Naive thymus-derived CD4-positive, alpha-beta T cell (primary cell): ENCODE data around the gene USP6NL. TPM values are rescaled to one million over a fixed set of nuclear protein-coding genes. Genes with fewer than 3 reads are reported as not detected.

ENCODE experiments used
- ATAC-seq: fragments of 150-1000 bp; cut with Tn5 transposase; 2 replicates; pipeline ENCODE4 v1.10.0; 2021; ENCODE audit warnings: mild to moderate bottlenecking, moderate library complexity
- CTCF ChIA-PET: fragments of 350-600 bp; sonication (Branson Sonifier 250); formaldehyde crosslinking; loops from one replicate; lab custom pipeline; 2021; ENCODE audit warnings: antibody characterized with exemption; lab: Charles Lee
- POLR2A ChIA-PET: fragments of 350-600 bp; sonication (Branson Sonifier 250); formaldehyde crosslinking; loops from one replicate; lab custom pipeline; 2021; ENCODE audit warnings: antibody characterized with exemption, inconsistent platforms; lab: Charles Lee
- DNase-seq, 9 donors: peaks; one replicate each; pipeline versions ENCODE4 v3.0.0 to v3.0.0-alpha.2; 2020 to 2022; ENCODE audit warnings: mixed read lengths in 1 of 9
- H3K27ac ChIP-seq: one replicate; pipeline ENCODE4 v1.7.0; 2013; ENCODE audit warnings: mild to moderate bottlenecking, low read depth, low read length, moderate library complexity
- H3K27me3 ChIP-seq, 2 donors: one replicate each; pipeline ENCODE4 v1.7.0; 2013; ENCODE audit warnings: low read length in 2 of 2, mild to moderate bottlenecking in 2 of 2, moderate library complexity in 2 of 2; ENCODE audit not compliant: control insufficient read depth in 2 of 2, insufficient read depth in 2 of 2
- H3K36me3 ChIP-seq, 3 experiments: 1 replicate in 2 of 3; 2 replicates in 1 of 3; pipeline ENCODE4 v1.7.0; 2013; ENCODE audit warnings: low read length in 3 of 3, mild to moderate bottlenecking in 3 of 3, moderate library complexity in 1 of 3; ENCODE audit not compliant: insufficient read depth in 3 of 3, control insufficient read depth in 2 of 3
- H3K4me1 ChIP-seq, 2 donors: one replicate each; pipeline ENCODE4 v1.7.0; 2013; ENCODE audit warnings: low read length in 2 of 2, mild to moderate bottlenecking in 2 of 2, moderate library complexity in 1 of 2; ENCODE audit not compliant: control insufficient read depth in 2 of 2, insufficient read depth in 2 of 2
- H3K4me3 ChIP-seq: 2 replicates; pipeline ENCODE4 v1.7.0; 2013; ENCODE audit warnings: mild to moderate bottlenecking, low read length
- H3K9me3 ChIP-seq, 3 experiments: 1 replicate in 2 of 3; 2 replicates in 1 of 3; pipeline ENCODE4 v1.7.0; 2013; ENCODE audit warnings: low read length in 3 of 3; ENCODE audit not compliant: control insufficient read depth in 2 of 3
- H3K27ac Mint-ChIP-seq, 9 donors: one replicate each; pipeline ENCODE4 v1.8.0; 2020 to 2022; ENCODE audit warnings: mixed read lengths in 9 of 9, mild to moderate bottlenecking in 8 of 9, moderate library complexity in 5 of 9, inconsistent platforms in 2 of 9
- H3K27me3 Mint-ChIP-seq, 5 donors: one replicate each; pipeline ENCODE4 v1.8.0; 2021 to 2022; ENCODE audit warnings: mixed read lengths in 5 of 5, mild to moderate bottlenecking in 1 of 5
- H3K36me3 Mint-ChIP-seq, 5 donors: one replicate each; pipeline ENCODE4 v1.8.0; 2020 to 2022; ENCODE audit warnings: mixed read lengths in 5 of 5, mild to moderate bottlenecking in 3 of 5, inconsistent platforms in 1 of 5
- H3K4me1 Mint-ChIP-seq, 7 donors: one replicate each; pipeline ENCODE4 v1.8.0; 2020 to 2022; ENCODE audit warnings: mixed read lengths in 7 of 7, mild to moderate bottlenecking in 3 of 7, inconsistent platforms in 1 of 7
- H3K4me3 Mint-ChIP-seq, 10 donors: one replicate each; pipeline ENCODE4 v1.8.0; 2020 to 2022; ENCODE audit warnings: mild to moderate bottlenecking in 10 of 10, mixed read lengths in 10 of 10, moderate library complexity in 6 of 10, inconsistent platforms in 2 of 10
- H3K9me3 Mint-ChIP-seq, 11 donors: one replicate each; pipeline ENCODE4 v1.8.0; 2020 to 2022; ENCODE audit warnings: mixed read lengths in 11 of 11, mild to moderate bottlenecking in 4 of 11, inconsistent platforms in 1 of 11, moderate library complexity in 1 of 11
- intact Hi-C, 2 donors: fragments of 100-400 bp; cut with micrococcal nuclease; formaldehyde crosslinking; loops; one replicate each; pipeline ENCODE4 v1.15.1; 2023
- polyA plus RNA-seq, 2 donors: library from polyadenylated mRNA; unstranded; fragments of 300-500 nt; fragmentation: Illumina TruSeq; gene quantifications; one replicate each; pipeline ENCODE4 v1.2.3, GENCODE V29; 2021
- total RNA-seq, 6 experiments: library from RNA in 5 of 6; stranded (reverse) in 5 of 6; gene quantifications; 1 replicate in 5 of 6; 2 replicates in 1 of 6; pipeline ENCODE4 v1.2.3 and lab custom pipeline; 2021 to 2026

The USP6NL gene
- total and polyA plus RNA-seq, 7 experiments from 2014 or later: 0.70 to 6.6 (median 4.6) TPM

DNA sequence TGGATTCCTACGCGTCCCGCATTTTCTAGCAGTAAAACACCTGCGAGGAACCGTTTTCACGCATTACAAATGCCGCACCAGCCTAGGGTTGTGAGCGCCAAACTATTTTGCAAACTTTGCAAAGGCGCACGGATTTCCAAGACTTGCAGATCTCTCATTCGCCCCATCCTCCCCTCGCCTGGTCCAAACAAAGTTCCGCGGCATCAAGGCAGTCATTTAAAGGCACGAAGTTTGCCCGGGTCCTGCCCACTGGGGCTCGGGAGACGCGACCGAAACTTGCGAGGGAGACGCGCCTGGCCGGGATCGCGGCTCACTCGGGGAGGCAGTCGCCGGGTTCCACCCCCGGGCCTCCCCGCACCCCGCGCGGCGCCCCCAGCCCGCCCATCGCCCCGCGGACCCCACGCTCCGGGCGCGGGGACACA lies 613 bp downstream of the USP6NL start:
- peak in 7 of 9 donors; percentile 19 to 40 (median 28) for DNase-seq
- ATAC-seq: peak; percentile 21
- Histone ChIP-seq H3K27ac (peak overlapping the region; percentile 69), H3K27me3 (no peaks in the 10 kb centered on the region), H3K4me3 (peak overlapping the region; percentile 70), H3K4me1 (peaks cover 0 to 12% of the 10 kb centered on the region in 2 donors), H3K9me3 (no peaks in the 10 kb centered on the region), H3K36me3 (no peaks in the 10 kb centered on the region)
- peaks cover 0 to 3% (median 0%) of the 10 kb centered on the region in 11 donors for H3K9me3 Mint-ChIP-seq
- peaks cover 0 to 2% (median 0%) of the 10 kb centered on the region in 5 donors for H3K36me3 Mint-ChIP-seq
- ChIA-PET CTCF (interaction anchor here (0.9 kb wide), 1 partner anchor 24 kb away, joined by 6 read pairs; no protein-coding TSS in a partner anchor), POLR2A (interaction anchor here (2.6 kb wide), 1 partner anchor 9 kb away, joined by 9 read pairs; no protein-coding TSS in a partner anchor)
- H3K4me3 Mint-ChIP-seq: peak overlapping the region; percentile 85 to 97 (median 91)
- peaks cover 25 to 65% (median 56%) of the 10 kb centered on the region in 7 donors for H3K4me1 Mint-ChIP-seq
- peak overlapping the region; percentile 55 to 92 (median 85) for H3K27ac Mint-ChIP-seq
- H3K27me3 Mint-ChIP-seq: peaks cover 0 to 63% (median 0%) of the 10 kb centered on the region in 5 donors
- intact Hi-C loops: loop anchor here (2.0 to 10.0 kb wide), 6 partner anchors 14 to 584 kb away; partner anchors contain the start of genes CDC123 (in 1 of the 2) and NUDT5 (in 1 of the 2)

DNA sequence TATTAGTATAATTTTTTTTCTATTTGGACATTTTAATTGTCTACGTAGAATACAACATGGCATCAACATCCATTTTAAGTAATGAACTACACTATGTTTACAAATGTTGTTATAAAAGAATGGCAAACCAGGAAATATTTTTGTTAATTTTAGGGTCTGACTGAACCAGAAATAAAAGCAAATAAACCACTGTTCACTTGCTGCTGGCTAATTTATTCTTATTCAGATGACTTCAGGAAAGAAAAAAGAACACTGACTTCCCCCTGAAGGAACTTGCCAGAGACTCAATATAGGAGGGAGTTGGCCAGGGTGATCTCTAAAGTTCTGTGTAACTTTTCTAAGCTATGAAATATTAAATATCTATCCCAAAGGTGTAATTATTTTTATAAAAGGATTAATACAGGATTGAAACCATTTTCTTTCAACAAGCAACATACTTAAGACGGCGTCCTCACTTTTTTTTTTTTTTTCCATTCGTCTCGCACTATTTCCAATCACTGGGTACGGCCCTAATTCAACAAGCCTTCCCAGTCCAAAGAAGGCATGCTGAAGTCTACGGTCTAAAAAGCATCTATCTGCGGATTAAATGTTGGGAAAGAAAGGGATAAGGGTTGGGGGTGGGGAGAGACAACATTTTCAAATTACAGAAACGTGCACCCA lies 1.2 kb downstream of the USP6NL start:
- Histone ChIP-seq H3K4me1 (peaks cover 0 to 12% of the 10 kb centered on the region in 2 donors), H3K36me3 (no peaks in the 10 kb centered on the region), H3K27ac (peak overlapping the region; percentile 69), H3K4me3 (peak overlapping the region; percentile 70), H3K9me3 (no peaks in the 10 kb centered on the region), H3K27me3 (no peaks in the 10 kb centered on the region)
- intact Hi-C loops: loop anchor here (2.0 to 10.0 kb wide), 6 partner anchors 13 to 585 kb away; partner anchors contain the start of genes CDC123 (in 1 of the 2) and NUDT5 (in 1 of the 2)
- peaks cover 0 to under 1% (median 0%) of the 10 kb centered on the region in 5 donors for H3K36me3 Mint-ChIP-seq
- peaks cover 28 to 69% (median 60%) of the 10 kb centered on the region in 7 donors for H3K4me1 Mint-ChIP-seq
- CTCF ChIA-PET: interaction anchor here (0.6 to 0.9 kb wide), 2 partner anchors 25 to 97 kb away, joined by 6 to 8 read pairs; no protein-coding TSS in a partner anchor
- POLR2A ChIA-PET: interaction anchor here (2.6 kb wide), 1 partner anchor 8 kb away, joined by 9 read pairs; no protein-coding TSS in a partner anchor
- no peak for DNase-seq
- peak overlapping the region; percentile 85 to 97 (median 91) for H3K4me3 Mint-ChIP-seq
- peaks cover 0 to under 1% (median 0%) of the 10 kb centered on the region in 11 donors for H3K9me3 Mint-ChIP-seq
- peaks cover 0 to 62% (median 0%) of the 10 kb centered on the region in 5 donors for H3K27me3 Mint-ChIP-seq
- peak overlapping the region in 8 of 9 donors; percentile 66 to 92 (median 86) for H3K27ac Mint-ChIP-seq
- no peak for ATAC-seq

DNA sequence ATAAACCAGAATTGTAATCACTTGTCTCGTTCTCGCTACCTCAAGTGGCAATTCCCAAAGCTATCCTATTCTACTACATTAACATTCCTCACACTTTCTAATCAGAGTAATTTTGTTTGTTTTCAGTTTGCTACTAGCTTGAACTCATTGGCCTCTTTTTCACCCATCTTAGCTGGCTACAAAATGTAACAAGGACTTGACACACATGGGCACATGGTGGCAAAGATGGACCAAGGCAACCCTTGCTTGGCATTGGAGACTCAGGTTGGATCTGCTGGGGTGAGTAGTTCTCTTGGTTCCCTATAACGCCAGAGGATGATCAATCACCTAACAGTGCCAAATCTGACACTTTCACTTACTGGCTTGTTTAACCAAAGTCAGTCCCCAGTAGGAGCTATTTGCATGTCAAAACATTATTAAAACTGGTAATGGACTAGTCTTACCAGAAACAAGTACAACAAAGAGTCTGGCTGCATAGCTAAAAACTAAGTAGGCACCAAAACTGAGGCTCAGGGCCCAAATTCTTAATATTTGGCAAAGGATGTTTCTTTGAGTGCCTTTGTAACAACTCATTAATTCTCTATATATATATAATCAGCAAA lies 1.9 kb downstream of the USP6NL start:
- Histone ChIP-seq H3K27me3 (no peaks in the 10 kb centered on the region), H3K4me1 (peaks cover 0 to 12% of the 10 kb centered on the region in 2 donors), H3K36me3 (no peaks in the 10 kb centered on the region), H3K27ac (no peak overlapping the region), H3K4me3 (no peak overlapping the region), H3K9me3 (no peaks in the 10 kb centered on the region)
- H3K27ac Mint-ChIP-seq: peak overlapping the region in 7 of 9 donors; percentile 45 to 82 (median 59)
- ChIA-PET CTCF (interaction anchor here (0.6 kb wide), 1 partner anchor 96 kb away, joined by 8 read pairs; no protein-coding TSS in a partner anchor), POLR2A (interaction anchor here (0.6 kb wide), 1 partner anchor 19 kb away, joined by 3 read pairs; no protein-coding TSS in a partner anchor)
- H3K36me3 Mint-ChIP-seq: peaks cover 0 to 3% (median 0%) of the 10 kb centered on the region in 5 donors
- intact Hi-C loops: loop anchor here (2.0 to 10.0 kb wide), 7 partner anchors 13 to 585 kb away; partner anchors contain the start of genes CDC123 (in 1 of the 2), NUDT5 (in 1 of the 2) and UPF2 (in 1 of the 2)
- H3K9me3 Mint-ChIP-seq: no peaks in the 10 kb centered on the region
- peak overlapping the region in 8 of 10 donors; percentile 28 to 94 (median 54) for H3K4me3 Mint-ChIP-seq
- ATAC-seq (no peak), DNase-seq (no peak)
- H3K27me3 Mint-ChIP-seq: peaks cover 0 to 60% (median 0%) of the 10 kb centered on the region in 5 donors
- peaks cover 29 to 74% (median 63%) of the 10 kb centered on the region in 7 donors for H3K4me1 Mint-ChIP-seq

DNA sequence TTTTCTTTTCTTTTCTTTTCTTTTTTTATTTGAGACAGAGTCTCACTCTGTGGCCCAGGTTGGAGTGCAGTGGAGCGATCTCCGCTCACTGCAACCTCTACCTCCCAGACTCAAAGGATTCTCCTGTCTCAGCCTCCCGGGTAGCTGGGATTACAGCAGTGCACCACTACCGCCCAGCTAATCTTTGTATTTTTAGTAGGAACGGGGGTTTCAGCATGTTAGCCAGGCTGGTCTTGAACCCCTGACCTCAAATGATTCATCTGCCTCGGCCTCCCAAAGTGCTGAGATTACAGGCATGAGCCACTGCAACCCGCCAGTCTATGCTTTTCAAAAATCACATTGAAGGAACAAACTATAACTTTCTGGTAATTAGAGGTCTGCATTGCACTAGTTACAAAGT lies 2.4 kb downstream of the USP6NL start:
- H3K9me3 Mint-ChIP-seq: no peaks in the 10 kb centered on the region
- intact Hi-C loops: loop anchor here in 1 of 2 donors (10.0 kb wide), 1 partner anchor 436 kb away; the partner anchor contains the start of gene UPF2
- POLR2A ChIA-PET: interaction anchor here (0.6 kb wide), 1 partner anchor 19 kb away, joined by 3 read pairs; no protein-coding TSS in a partner anchor
- no peak overlapping the region for H3K27ac ChIP-seq
- H3K36me3 ChIP-seq: no peaks in the 10 kb centered on the region
- DNase-seq (no peak), ATAC-seq (no peak)
- no peaks in the 10 kb centered on the region for H3K9me3 ChIP-seq
- no peaks in the 10 kb centered on the region for H3K27me3 ChIP-seq
- H3K4me3 Mint-ChIP-seq: peak overlapping the region in 5 of 10 donors; percentile 28 to 94 (median 86)
- H3K27me3 Mint-ChIP-seq: peaks cover 0 to 54% (median 0%) of the 10 kb centered on the region in 5 donors
- CTCF ChIA-PET: no interaction called here
- H3K4me3 ChIP-seq: no peak overlapping the region
- peaks cover 29 to 73% (median 61%) of the 10 kb centered on the region in 7 donors for H3K4me1 Mint-ChIP-seq
- peaks cover 0 to 3% (median 0%) of the 10 kb centered on the region in 5 donors for H3K36me3 Mint-ChIP-seq
- peak overlapping the region in 2 of 9 donors; percentile 48 to 81 for H3K27ac Mint-ChIP-seq
- H3K4me1 ChIP-seq: peaks cover 0 to 16% of the 10 kb centered on the region in 2 donors

DNA sequence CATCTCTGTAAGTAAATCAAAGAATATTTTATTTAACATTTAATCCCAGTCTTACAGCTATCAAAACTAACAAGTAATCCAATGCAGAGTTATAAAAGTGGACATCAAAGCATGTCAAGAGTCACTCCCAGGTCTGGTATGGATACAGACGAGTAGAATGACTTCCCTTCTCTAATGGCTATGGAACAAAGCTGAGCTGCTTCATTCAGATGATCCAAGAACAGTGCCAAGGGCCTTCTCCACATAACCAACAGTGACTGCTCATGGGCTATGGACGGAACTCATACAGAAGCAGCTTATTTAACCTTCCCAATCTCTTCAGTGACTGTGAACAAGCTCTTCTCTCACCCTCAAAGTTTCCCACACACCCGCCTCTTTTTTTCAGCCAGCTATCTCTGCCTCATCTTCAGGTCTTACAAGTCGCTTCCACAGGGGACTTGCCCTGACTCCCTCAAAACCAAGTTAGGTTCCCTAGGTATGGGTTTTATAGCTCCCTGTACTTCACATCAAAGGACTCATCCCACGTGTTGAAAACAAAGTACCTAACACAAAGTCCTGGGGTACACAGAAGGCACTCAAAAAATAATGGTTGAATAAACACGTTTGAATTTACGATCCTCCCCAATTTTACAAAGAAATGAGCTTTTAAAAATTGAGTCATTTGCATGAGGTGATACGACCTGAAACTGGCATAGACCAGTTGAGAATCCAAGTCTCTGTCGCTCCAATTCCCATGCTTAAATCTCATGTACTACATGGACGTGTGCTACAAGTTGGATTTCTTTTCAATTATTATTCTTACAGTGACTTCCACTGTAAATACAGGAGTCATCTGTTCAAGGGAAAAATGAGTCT lies 3.1 kb downstream of the USP6NL start:
- CTCF ChIA-PET: no interaction called here
- no peaks in the 10 kb centered on the region for H3K9me3 ChIP-seq
- intact Hi-C loops: loop anchor here in 1 of 2 donors (10.0 kb wide), 1 partner anchor 436 kb away; the partner anchor contains the start of gene UPF2
- DNase-seq (no peak), ATAC-seq (no peak)
- H3K36me3 ChIP-seq: no peaks in the 10 kb centered on the region
- no peaks in the 10 kb centered on the region for H3K27me3 ChIP-seq
- Mint-ChIP-seq H3K36me3 (peaks cover 0 to 3% (median 0%) of the 10 kb centered on the region in 5 donors), H3K27me3 (peaks cover 0 to 50% (median 0%) of the 10 kb centered on the region in 5 donors), H3K4me3 (peak overlapping the region in 6 of 10 donors; percentile 10 to 39 (median 34)), H3K4me1 (peaks cover 29 to 76% (median 64%) of the 10 kb centered on the region in 7 donors), H3K9me3 (no peaks in the 10 kb centered on the region), H3K27ac (peak overlapping the region in 4 of 9 donors; percentile 1 to 48 (median 30))
- no peak overlapping the region for H3K27ac ChIP-seq
- POLR2A ChIA-PET: interaction anchor here (0.6 to 0.8 kb wide), 2 partner anchors 19 to 143 kb away, joined by 3 to 4 read pairs; no protein-coding TSS in a partner anchor
- no peak overlapping the region for H3K4me3 ChIP-seq
- H3K4me1 ChIP-seq: peaks cover 0 to 21% of the 10 kb centered on the region in 2 donors
